HCT116 (cell line): ENCODE results near the gene ADARB1. TPM values are rescaled to one million over a fixed set of nuclear protein-coding genes. Genes with fewer than 3 reads are reported as not detected.

Source experiments
- ATAC-seq: fragments of 200-7000 bp; cut with Tn5 transposase; 2 replicates; pipeline ENCODE4 v1.9.1; 2020; ENCODE audit warnings: mild to moderate bottlenecking, moderate library complexity
- BruUV-seq: library from RNA; stranded (reverse); fragments of 400-500 nt; replicated peaks from 2 replicates; lab custom pipeline; 2021; lab: Mats Ljungman, UMichigan
- CTCF ChIA-PET: fragments of 300-600 bp; sonication (Branson Sonifier 250); formaldehyde crosslinking; loops from one replicate; lab custom pipeline; 2021; ENCODE audit warnings: antibody characterized with exemption; lab: Charles Lee
- POLR2A ChIA-PET: fragments of 300-600, 350-600 bp; sonication (Branson Sonifier 250); formaldehyde crosslinking; loops from one replicate; lab custom pipeline; 2021; ENCODE audit warnings: antibody characterized with exemption; lab: Charles Lee
- RAD21 ChIA-PET, 2 experiments: fragments of 300-600 bp; sonication (Branson Sonifier 250); formaldehyde crosslinking; loops; one replicate each; lab custom pipeline; 2023; ENCODE audit warnings: low total read pairs in 2 of 2; ENCODE audit not compliant: uncharacterized antibody in 2 of 2, unreplicated experiment in 2 of 2, low non-redundant PET in 1 of 2; lab: Charles Lee
- DNase-seq: peaks from one replicate; pipeline ENCODE4 v3.0.0-alpha.2; 2010; ENCODE audit warnings: low read depth, low spot score
- H2AFZ ChIP-seq: fragments of 200-600 bp; shearing (Covaris generic), sonication (generic); 2 replicates; pipeline ENCODE4 v1.6.1; 2017; ENCODE audit warnings: low read depth, mixed run types, mixed read lengths, antibody characterized with exemption, low read length; ENCODE audit not compliant: poor library complexity, severe bottlenecking
- H3K27ac ChIP-seq: 2 replicates; pipeline ENCODE4 v1.5.1; 2012; ENCODE audit warnings: low read depth, low read length
- H3K27me3 ChIP-seq: fragments of 200-600 bp; sonication (generic); 2 replicates; pipeline ENCODE4 v1.6.1; 2016; ENCODE audit warnings: mixed run types, low read length, mixed read lengths; ENCODE audit not compliant: insufficient read depth
- H3K36me3 ChIP-seq, 2 experiments: fragments of 200-500 bp in 1 of 2; fragments of 200-600 bp in 1 of 2; sonication (Bioruptor generic) in 1 of 2; sonication (generic) in 1 of 2; 2 replicates each; pipeline versions ENCODE4 v1.5.1 to v1.6.1; 2014 to 2016; ENCODE audit warnings: low read length in 2 of 2, inconsistent platforms in 1 of 2, mixed read lengths in 1 of 2, mixed run types in 1 of 2; ENCODE audit not compliant: insufficient read depth in 2 of 2, control insufficient read depth in 1 of 2
- H3K4me1 ChIP-seq, 2 experiments: fragments of 200-600 bp in 1 of 2; sonication (generic) in 1 of 2; 2 replicates each; pipeline versions ENCODE4 v1.5.1 to v1.6.1; 2012 to 2017; ENCODE audit warnings: low read length in 2 of 2, inconsistent platforms in 1 of 2, mild to moderate bottlenecking in 1 of 2, mixed read lengths in 1 of 2, mixed run types in 1 of 2, moderate library complexity in 1 of 2; ENCODE audit not compliant: insufficient read depth in 2 of 2, control insufficient read depth in 1 of 2
- H3K4me2 ChIP-seq: fragments of 200-600 bp; sonication (generic); 2 replicates; pipeline ENCODE4 v1.6.1; 2017; ENCODE audit warnings: mixed run types, low read length, mixed read lengths
- H3K4me3 ChIP-seq, 2 experiments: fragments of 200-600 bp in 1 of 2; sonication (generic) in 1 of 2; replicated peaks in 1 of 2; 2 replicates each; pipeline ENCODE4 v1.5.1; 2011 to 2016; ENCODE audit warnings: low read length in 2 of 2, control low read depth in 1 of 2, low read depth in 1 of 2, mild to moderate bottlenecking in 1 of 2, mixed read lengths in 1 of 2, mixed run types in 1 of 2
- H3K79me2 ChIP-seq: fragments of 200-600 bp; sonication (generic); 2 replicates; pipeline ENCODE4 v1.6.1; 2017; ENCODE audit warnings: mild to moderate bottlenecking, mixed run types, low read length, moderate library complexity, mixed read lengths; ENCODE audit not compliant: insufficient read depth
- H3K9ac ChIP-seq: fragments of 200-600 bp; sonication (generic); 2 replicates; pipeline ENCODE4 v1.6.1; 2016; ENCODE audit warnings: low read length, mixed read lengths
- H3K9me2 ChIP-seq: fragments of 200-600 bp; sonication (generic), shearing (Covaris generic); 2 replicates; pipeline ENCODE4 v1.6.1; 2017; ENCODE audit warnings: mixed run types, mild to moderate bottlenecking, moderate library complexity; ENCODE audit not compliant: insufficient read depth
- H3K9me3 ChIP-seq, 2 experiments: fragments of 200-500 bp in 1 of 2; fragments of 200-600 bp in 1 of 2; sonication (Bioruptor generic) in 1 of 2; sonication (generic) in 1 of 2; 2 replicates each; pipeline ENCODE4 v1.6.1; 2014 to 2017; ENCODE audit warnings: low read length in 2 of 2, mixed read lengths in 2 of 2, inconsistent platforms in 1 of 2, low read depth in 1 of 2, mild to moderate bottlenecking in 1 of 2, mixed run types in 1 of 2, moderate library complexity in 1 of 2; ENCODE audit not compliant: control insufficient read depth in 1 of 2, insufficient read depth in 1 of 2
- H4K20me1 ChIP-seq: fragments of 200-600 bp; sonication (generic), shearing (Covaris generic); 2 replicates; pipeline ENCODE4 v1.6.1; 2017; ENCODE audit warnings: mixed run types, mild to moderate bottlenecking, moderate library complexity; ENCODE audit not compliant: insufficient read depth
- ELF1 ChIP-seq: IDR thresholded peaks from 2 replicates; pipeline ENCODE4 v1.6.1; 2012; ENCODE audit warnings: low read depth, borderline replicate concordance
- EZH2 ChIP-seq: fragments of 200-600 bp; sonication (generic); IDR thresholded peaks from 2 replicates; pipeline ENCODE4 v1.6.1; 2017; ENCODE audit warnings: antibody characterized with exemption, mixed run types
- EZH2phosphoT487 ChIP-seq: fragments of 200-600 bp; IDR thresholded peaks from 2 replicates; pipeline ENCODE4 v1.6.1; 2018; ENCODE audit warnings: antibody characterized with exemption, borderline replicate concordance
- FOSL1 ChIP-seq: IDR thresholded peaks from 2 replicates; pipeline ENCODE4 v1.6.1; 2012; ENCODE audit warnings: low read depth
- JUND ChIP-seq: IDR thresholded peaks from 2 replicates; pipeline ENCODE4 v1.6.1; 2012
- YY1 ChIP-seq: IDR thresholded peaks from 2 replicates; pipeline ENCODE4 v1.6.1; 2011; ENCODE audit warnings: low read length, low read depth, moderate library complexity, mild to moderate bottlenecking; ENCODE audit not compliant: insufficient replicate concordance; ENCODE audit errors: extremely low read depth
- intact Hi-C: fragments of 100-400 bp; cut with micrococcal nuclease; formaldehyde crosslinking; loops from 2 replicates; pipeline ENCODE4 v1.10.0; 2022
- total RNA-seq: library from RNA; stranded (reverse); gene quantifications from one replicate; pipeline ENCODE4 v1.2.1, GENCODE V29; 2021; ENCODE audit not compliant: unreplicated experiment

Gene ADARB1
- total RNA-seq, 1 experiment from 2014 or later, result 13.5 TPM

DNA sequence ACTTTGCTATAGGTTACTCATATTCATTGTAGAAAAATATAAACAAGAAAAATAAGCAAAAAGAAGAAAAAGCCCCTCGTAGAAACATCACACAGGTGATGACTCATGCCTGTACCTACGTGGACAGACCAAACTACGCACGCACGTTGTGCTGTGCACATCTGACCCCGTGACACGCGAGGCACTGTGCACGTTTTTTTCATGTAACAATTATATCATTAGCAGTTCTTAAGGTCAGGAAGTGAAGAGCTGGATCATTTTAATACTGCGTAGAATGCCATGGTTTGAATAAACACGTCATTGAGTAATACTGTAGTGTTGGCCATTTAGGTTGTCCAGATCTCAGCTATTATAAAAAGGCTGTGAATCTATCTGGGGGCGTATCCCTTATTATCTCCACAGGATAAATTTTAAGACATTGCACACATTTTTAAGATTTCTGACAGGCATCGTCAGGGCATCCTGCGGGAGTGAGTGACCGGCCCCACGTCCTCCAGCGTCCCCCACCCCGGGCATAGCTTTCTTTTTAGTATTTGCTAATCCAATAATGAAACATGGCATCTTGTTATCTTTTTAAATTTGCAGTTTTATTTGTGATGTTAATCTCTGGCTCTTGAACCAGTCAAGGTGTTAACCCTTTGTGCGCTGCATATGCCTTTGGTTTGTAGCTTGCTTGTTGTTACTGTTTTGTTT is 23.4 kb upstream of the ADARB1 start:
- Histone ChIP-seq H3K9me3 (peaks cover 7 to 11% of the 10 kb centered on the region in 2 experiments; a peak in 2 of 4 replicates), H3K27ac (no peak overlapping the region), H2AFZ (no peak overlapping the region), H3K36me3 (no peaks in the 10 kb centered on the region), H3K27me3 (0 out of 2 replicates have a peak, but pooled peaks cover 2% of the 10 kb centered on the region), H3K9me2 (no peaks in the 10 kb centered on the region), H3K9ac (no peak overlapping the region), H3K79me2 (no peaks in the 10 kb centered on the region), H4K20me1 (no peaks in the 10 kb centered on the region), H3K4me1 (no peaks in the 10 kb centered on the region), H3K4me3 (no peak overlapping the region), H3K4me2 (no peak overlapping the region)
- RAD21 ChIA-PET, result interaction anchor here in 1 of 2 experiments (0.7 kb wide), 1 partner anchor 13 kb away, joined by 7 read pairs; no protein-coding TSS in a partner anchor
- CTCF ChIA-PET, result no interaction called here
- POLR2A ChIA-PET, result no interaction called here
- TF ChIP-seq FOSL1, result no peak
- no peak for DNase-seq
- BruUV-seq, result no TSS peak
- no peak for ATAC-seq
- intact Hi-C loops, result no loop called here

DNA sequence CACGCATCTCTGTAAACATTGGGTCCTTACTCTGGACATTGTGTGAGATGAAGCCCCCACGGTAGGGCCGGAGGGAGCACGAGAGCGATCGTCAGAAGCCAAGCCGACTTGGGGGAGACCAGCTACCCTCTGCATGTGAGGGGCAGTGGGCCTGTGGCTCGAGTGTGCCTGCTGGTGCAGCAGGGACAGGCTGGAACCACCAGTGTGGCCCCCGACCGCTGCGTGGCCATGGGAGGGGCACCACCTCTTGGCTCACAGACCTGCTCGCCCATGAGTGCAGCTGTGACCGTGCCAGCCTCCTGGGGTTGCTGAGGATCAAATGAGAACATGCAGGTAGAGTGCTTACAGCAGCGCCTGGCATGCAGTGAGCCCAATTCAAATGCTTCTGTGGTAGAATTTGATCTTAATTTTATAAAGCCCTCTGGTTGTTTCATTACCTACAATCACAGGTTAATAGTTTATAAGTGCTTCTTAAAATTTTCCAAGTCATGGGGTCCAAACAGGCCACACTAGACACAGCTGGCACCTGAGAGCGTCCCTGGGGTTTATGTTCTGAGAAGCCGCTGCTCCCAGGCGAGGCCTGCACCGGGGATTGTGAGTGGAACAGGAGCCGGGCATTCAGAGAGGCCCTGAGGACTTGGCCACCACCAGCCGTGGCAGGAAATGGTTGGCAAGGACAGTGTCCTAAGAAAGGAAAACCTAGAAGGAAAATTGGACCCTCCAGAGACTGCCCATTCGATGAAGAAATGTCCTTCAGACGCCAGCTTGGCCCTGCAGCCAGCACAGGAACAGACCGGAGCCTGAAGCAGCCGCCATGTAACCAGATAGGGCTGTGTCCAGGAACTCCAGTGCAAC is 22.6 kb upstream of the ADARB1 start:
- Histone ChIP-seq H3K79me2 (no peaks in the 10 kb centered on the region), H3K4me2 (no peak overlapping the region), H3K36me3 (no peaks in the 10 kb centered on the region), H3K9me3 (peaks cover 0 to 3% of the 10 kb centered on the region in 2 experiments; a peak in 1 of 4 replicates), H4K20me1 (no peaks in the 10 kb centered on the region), H3K27ac (no peak overlapping the region), H3K27me3 (peaks cover 5% of the 10 kb centered on the region; the same call in 1 of the 2 replicates), H3K4me1 (no peaks in the 10 kb centered on the region), H3K4me3 (no peak overlapping the region), H2AFZ (no peak overlapping the region), H3K9me2 (no peaks in the 10 kb centered on the region), H3K9ac (no peak overlapping the region)
- ChIA-PET RAD21 (no interaction called here), CTCF (no interaction called here), POLR2A (no interaction called here)
- BruUV-seq, result no TSS peak
- TF ChIP-seq EZH2phosphoT487 (no peak), YY1 (no peak), EZH2 (no peak), ELF1 (no peak), JUND (no peak)
- DNase-seq (no peak), ATAC-seq (no peak)
- intact Hi-C loops, result no loop called here
